ENCODE measurements around the gene DDAH2.

DDAH2 gene

GRCh38 chr6:31687321-31687720 lies 41.8 kb downstream of the DDAH2 start:
- DNase-seq: no peak

- no peak for DNase-seq
These were observed 42.6 kb downstream of the DDAH2 start for GRCh38 chr6:31686483-31686882.

GRCh38 chr6:31683591-31683990 lies 45.5 kb downstream of the DDAH2 start:
- no peak for DNase-seq

GRCh38 chr6:31681135-31681671 lies 47.9 kb downstream of the DDAH2 start:
- DNase-seq: peak; percentile 48

- peak; percentile 60 for DNase-seq
These were observed 48.6 kb downstream of the DDAH2 start, which contains the start of gene LY6G5C for GRCh38 chr6:31680226-31681134. TSS of gene LY6G5C (minus strand) at chr6:31681067. CDS start at chr6:31680373, 694 bp downstream.

GRCh38 chr6:31677955-31678354 lies 51.1 kb downstream of the DDAH2 start:
- DNase-seq: no peak

Data from activated naive CD4-positive, alpha-beta T cell treated with anti-CD3 and anti-CD28 coated beads, Interleukin-2, amount 50 U/mL, for 16 hours (primary cell).